Fibroblast of villous mesenchyme (primary cell): ENCODE measurements around the gene PAPPA. TPM values are rescaled to one million over a fixed set of nuclear protein-coding genes. Genes with fewer than 3 reads are reported as not detected.

Experiments
- DNase-seq: peaks from one replicate; pipeline ENCODE4 v3.0.0-alpha.2; 2010; ENCODE audit warnings: low read depth
- H3K4me3 ChIP-seq: 2 replicates; pipeline ENCODE4 v1.5.1; 2011; ENCODE audit warnings: low read depth, mild to moderate bottlenecking, low read length
- total RNA-seq: library from RNA; depleted of rRNA; stranded (reverse); fragments of >200 nt; gene quantifications from 2 replicates; pipeline ENCODE4 v1.2.3, GENCODE V29; 2012
- TF ChIP-seq, protein P1 (sequence below): IDR thresholded peaks from 2 replicates; pipeline ENCODE4 v1.5.1; 2012; ENCODE audit warnings: low read depth, mild to moderate bottlenecking, low read length; ENCODE audit not compliant: insufficient read depth

PAPPA gene
- total RNA-seq, 1 donor = 104 TPM

DNA sequence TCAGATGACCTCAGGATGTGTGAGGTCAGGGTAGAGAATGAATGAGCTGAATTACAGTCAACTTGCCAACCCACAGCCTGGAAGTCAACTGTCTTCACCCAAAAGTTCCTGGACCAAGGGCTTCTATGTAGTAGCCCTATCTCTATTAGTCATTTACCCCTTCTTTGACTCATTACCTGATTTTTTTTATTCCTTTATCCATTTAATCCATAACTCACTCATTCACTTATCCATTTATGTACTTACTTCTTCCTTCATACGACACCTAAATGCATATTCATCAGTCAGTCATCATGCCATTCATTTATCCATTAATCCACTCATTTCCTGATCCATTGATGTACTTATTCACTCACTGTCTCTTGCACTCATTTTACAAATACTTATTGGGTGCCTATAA, 212.7 kb downstream of the PAPPA start:
- DNase-seq = no peak
- H3K4me3 ChIP-seq = no peak overlapping the region
- TF ChIP-seq, protein P1, sequence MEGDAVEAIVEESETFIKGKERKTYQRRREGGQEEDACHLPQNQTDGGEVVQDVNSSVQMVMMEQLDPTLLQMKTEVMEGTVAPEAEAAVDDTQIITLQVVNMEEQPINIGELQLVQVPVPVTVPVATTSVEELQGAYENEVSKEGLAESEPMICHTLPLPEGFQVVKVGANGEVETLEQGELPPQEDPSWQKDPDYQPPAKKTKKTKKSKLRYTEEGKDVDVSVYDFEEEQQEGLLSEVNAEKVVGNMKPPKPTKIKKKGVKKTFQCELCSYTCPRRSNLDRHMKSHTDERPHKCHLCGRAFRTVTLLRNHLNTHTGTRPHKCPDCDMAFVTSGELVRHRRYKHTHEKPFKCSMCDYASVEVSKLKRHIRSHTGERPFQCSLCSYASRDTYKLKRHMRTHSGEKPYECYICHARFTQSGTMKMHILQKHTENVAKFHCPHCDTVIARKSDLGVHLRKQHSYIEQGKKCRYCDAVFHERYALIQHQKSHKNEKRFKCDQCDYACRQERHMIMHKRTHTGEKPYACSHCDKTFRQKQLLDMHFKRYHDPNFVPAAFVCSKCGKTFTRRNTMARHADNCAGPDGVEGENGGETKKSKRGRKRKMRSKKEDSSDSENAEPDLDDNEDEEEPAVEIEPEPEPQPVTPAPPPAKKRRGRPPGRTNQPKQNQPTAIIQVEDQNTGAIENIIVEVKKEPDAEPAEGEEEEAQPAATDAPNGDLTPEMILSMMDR = no peak

DNA sequence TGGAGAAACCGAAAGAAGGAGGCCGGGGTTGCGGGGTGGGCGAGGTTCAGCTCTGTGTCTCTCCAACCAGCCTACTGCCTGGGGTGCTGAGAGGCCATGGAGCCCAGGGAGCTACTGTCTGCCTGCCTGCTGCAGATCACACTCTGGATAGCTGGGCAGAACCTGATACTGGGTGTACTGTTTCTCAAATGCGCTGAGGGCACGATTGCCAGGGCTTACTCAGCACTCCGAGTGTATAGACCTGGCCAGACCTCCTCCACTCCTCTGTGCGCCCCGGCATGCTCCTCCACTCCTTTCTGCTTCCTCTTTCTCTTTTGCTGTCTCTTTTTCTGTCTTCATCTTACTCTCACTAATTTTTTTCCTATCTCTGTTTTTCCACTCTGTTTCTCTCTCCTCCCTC, 215.1 kb downstream of the PAPPA start:
- no peak for DNase-seq
- TF ChIP-seq, protein P1 = no peak

DNA sequence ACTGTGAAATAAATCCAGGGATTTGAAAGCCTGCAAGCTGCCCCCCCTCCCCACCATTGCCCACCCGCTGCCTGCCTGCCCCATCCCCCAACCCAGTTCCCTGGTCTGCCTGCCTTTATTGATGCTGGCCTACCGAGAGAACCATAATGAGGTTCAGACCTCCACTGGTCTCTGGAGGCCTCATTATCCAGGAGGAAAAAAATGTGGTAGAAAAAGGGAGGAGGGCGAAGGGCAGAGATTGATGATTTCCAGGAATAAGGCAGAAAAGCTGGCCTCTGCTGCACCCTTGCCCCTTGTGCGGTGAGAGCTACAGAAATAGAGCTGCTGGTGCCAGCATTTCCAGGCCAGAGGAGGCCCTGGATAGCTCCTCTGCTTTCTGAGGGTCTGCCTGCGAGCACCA, 216.1 kb downstream of the PAPPA start:
- TF ChIP-seq, protein P1 = no peak

More for the DNA sequence above, 215.1 kb downstream of the PAPPA start:
- H3K4me3 ChIP-seq = no peak overlapping the region

DNA sequence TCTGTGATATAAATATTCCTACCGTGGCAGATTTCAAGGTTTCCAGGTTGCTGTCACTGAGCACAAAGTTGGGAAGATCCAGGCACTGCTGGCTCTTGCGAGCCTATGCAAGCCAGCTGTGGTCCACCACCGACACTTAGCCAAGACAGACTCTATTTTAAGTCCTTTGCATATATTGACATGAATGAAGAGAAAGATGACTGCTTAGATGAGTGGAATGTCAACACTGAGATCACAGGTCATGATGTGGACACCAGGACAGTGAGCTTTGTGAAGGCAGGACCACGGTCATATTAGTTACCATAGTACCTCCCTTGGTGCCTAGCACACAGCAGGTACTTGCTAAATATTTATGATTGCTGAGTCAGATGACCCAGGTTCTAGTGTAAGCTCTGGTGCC, 217.0 kb downstream of the PAPPA start:
- DNase-seq = no peak
- H3K4me3 ChIP-seq = no peak overlapping the region
- TF ChIP-seq, protein P1 = no peak

More for the DNA sequence above, 216.1 kb downstream of the PAPPA start:
- DNase-seq = no peak
- H3K4me3 ChIP-seq = no peak overlapping the region

DNA sequence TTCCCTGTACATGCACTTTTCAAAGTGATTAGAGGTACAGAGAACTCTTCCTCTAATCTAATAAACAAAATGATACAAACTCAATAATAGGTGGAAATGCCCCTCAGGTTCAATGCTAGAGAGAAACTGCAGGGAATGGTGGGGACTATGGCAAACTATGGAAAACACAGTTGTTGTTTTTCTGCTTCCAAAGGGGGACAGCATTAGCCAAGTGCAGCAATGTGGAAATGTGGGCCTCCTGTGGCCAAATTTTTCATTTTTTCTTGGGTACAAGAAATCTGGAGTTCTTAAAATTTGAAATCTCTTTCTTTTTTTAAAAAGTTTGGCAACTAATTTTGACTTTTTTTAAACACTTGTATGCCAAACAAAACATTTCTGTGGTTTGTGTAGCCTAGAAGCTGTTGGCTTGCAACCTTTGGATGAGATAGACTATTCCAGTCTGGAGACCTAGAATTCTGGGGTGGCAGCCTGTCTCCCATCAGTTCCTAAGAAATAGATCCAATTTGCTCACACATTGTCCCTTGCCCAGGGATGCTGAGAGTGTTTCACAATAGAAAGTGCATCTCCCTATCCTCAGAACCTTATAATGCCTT, 218.6 kb downstream of the PAPPA start:
- DNase-seq = no peak
- no peak overlapping the region for H3K4me3 ChIP-seq
- TF ChIP-seq, protein P1 = no peak

DNA sequence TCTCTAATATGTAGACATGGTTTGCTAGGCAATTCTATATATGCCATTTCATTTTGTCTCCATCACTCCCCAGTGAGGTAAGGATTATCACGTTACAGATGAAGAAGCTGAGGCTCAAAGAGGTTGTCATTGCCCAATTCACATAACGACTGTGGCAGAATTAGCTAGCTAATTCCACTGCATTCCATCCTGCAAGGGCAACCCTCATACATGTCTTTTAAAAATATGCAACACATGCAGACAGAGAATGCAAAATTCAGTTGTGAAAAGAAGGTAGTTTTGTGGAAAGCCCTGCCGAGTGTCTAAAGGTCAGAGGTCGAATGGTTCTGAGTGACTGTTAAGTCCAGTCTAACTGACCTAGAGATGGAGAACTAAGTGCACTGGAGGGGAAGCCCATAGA, 219.2 kb downstream of the PAPPA start:
- no peak for DNase-seq
- no peak overlapping the region for H3K4me3 ChIP-seq
- TF ChIP-seq, protein P1 = no peak
